ENCODE measurements around the gene CATSPERZ.
"Not testable (repeated sequence)": the region's sequence is repeated elsewhere in the genome, so short reads cannot be mapped to it uniquely, and the experiment has no call there.

The CATSPERZ gene

GRCh38 chr11:64304316-64305072 is 4.3 kb downstream of the CATSPERZ start:
- peak; percentile 98 for DNase-seq

- DNase-seq: peak; percentile 100
Observed at GRCh38 chr11:64305075-64305690, 5.0 kb downstream of the CATSPERZ start, which contains the start of gene ESRRA. TSS of gene ESRRA (plus strand) at chr11:64305524. CDS start at chr11:64307180, 1,656 bp downstream.

DNA sequence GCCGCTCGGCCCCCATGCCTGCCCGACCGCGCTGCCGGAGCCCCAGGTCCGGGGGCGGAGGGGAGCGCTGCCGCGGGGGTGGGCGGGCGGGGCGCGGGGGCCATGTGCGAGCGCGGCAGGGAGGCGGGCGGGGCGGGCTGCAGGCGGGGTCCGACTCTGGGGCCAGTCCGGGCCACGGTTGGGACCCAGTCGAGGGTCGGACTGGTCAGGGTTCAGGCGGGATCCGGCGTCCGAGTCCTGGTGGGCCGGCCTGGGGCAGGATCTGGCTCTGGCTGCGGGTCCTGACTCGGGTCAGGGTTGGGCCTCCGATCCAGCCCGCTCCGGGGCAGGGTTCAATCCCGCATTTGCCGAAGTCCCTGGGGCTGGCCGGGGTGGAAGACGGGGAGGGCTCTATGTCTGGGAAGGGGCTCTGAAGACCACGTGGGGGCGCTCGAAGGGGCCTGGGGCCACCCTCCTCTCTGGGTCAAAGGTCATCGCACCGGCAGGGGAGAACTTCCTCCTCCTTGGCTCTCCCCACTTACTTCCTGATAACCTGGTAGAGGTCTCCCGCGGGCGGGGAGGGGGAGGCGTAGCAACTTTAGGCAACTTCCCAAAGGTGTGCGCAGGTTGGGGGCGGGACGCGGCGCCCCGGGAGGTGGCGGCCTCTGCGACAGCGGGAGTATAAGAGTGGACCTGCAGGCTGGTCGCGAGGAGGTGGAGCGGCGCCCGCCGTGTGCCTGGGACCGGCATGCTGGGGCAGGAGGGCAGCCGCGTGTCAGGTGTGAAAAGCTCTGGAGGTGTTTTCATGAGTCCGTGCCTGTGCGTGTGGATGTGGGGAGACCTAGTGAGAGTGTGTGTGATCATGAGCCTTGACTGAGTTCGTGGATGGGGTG is 5.8 kb downstream of the CATSPERZ start:
- DNase-seq: peak; percentile 91

- no peak for DNase-seq
Observed at GRCh38 chr11:64306563-64306875, 6.4 kb downstream of the CATSPERZ start.

DNA sequence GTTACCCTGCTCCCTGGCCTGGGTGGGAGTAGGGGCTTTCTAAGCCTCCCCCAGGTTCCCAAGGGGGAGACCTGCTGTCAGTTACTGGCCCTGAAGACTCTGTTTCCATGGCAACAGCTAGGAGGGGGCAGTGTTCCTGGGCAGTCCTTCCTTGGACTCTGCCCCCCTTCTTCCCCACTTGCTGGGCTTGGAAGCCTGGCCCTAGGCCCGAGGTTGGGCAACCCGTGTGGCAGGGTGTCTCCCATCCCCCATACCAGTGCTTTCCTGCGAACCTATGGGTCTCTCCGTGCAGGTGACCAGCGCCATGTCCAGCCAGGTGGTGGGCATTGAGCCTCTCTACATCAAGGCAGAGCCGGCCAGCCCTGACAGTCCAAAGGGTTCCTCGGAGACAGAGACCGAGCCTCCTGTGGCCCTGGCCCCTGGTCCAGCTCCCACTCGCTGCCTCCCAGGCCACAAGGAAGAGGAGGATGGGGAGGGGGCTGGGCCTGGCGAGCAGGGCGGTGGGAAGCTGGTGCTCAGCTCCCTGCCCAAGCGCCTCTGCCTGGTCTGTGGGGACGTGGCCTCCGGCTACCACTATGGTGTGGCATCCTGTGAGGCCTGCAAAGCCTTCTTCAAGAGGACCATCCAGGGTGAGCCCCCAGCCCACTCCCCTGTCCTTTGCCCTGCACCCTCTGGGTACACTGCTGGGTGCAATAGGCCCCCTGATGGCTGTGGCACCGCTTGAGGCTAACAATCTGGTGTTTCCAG is 6.9 kb downstream of the CATSPERZ start:
- peak; percentile 42 for DNase-seq

GRCh38 chr11:64307795-64308194 is 7.6 kb downstream of the CATSPERZ start:
- DNase-seq: not testable (repeated sequence)

- no peak for DNase-seq
Observed at GRCh38 chr11:64312947-64313346, 12.8 kb downstream of the CATSPERZ start.

GRCh38 chr11:64313491-64314145 is 13.5 kb downstream of the CATSPERZ start:
- no peak for DNase-seq

GRCh38 chr11:64314146-64314804 is 14.1 kb downstream of the CATSPERZ start:
- no peak for DNase-seq

DNA sequence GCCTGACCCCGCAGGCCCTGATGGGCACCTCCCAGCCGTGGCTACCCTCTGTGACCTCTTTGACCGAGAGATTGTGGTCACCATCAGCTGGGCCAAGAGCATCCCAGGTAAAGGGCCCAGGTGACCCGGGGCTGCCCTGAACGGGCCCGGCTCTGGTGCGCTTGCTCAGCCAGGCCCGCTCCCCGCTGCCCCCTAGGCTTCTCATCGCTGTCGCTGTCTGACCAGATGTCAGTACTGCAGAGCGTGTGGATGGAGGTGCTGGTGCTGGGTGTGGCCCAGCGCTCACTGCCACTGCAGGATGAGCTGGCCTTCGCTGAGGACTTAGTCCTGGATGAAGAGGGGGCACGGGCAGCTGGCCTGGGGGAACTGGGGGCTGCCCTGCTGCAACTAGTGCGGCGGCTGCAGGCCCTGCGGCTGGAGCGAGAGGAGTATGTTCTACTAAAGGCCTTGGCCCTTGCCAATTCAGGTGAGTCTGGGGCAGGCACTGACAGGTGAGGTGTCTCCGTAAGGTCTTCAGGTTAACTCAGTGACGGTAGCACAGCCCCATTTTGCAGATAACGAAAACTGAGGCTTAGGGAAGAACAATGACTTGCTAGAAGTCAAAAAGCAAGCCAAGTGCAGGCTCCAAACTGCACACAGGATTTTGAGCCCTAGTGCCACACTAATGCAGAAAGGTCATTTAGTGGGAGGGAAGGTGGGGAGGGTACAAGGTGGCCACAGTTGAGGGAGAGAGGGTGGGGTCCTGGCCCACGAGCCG is 14.8 kb downstream of the CATSPERZ start:
- no peak for DNase-seq

GRCh38 chr11:64315667-64316526 is 15.7 kb downstream of the CATSPERZ start:
- not testable (repeated sequence) for DNase-seq

DNA sequence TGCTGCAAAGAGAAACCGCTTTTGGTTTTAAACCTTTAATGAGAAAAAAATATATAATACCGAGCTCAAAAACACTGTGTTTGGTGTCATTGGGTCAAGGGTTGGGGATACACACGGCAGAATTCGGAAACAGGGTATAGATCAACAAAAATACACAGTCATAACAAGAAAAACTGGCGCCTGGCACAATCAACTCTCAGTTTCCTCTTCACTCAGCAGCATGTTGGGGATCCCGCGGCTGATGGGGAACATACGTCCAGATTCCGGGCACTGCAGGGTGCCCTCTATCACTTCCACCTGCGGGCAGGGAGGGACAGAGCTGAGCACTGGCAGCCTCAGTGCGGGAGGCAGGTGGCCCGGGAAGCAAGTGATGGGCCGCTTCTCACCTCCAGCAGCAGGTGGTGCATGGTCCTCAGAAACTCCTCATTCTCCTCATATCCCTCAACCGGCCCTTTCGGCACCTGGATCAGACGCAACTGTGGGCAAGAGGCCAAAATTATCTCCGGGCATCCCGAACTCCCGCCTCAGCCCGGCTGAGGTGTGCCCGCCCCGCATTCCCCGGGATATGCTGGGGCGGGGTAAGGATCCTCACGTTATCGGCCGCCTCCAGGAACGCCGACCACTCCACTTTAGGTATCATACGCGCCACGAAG is 16.6 kb downstream of the CATSPERZ start:
- peak; percentile 50 for DNase-seq

GRCh38 chr11:64317325-64317960 is 17.3 kb downstream of the CATSPERZ start, which contains the start of gene TRMT112:
TSS of gene TRMT112 (minus strand) at chr11:64317559. CDS start at chr11:64317526, 33 bp downstream.
- DNase-seq: peak; percentile 99

DNA sequence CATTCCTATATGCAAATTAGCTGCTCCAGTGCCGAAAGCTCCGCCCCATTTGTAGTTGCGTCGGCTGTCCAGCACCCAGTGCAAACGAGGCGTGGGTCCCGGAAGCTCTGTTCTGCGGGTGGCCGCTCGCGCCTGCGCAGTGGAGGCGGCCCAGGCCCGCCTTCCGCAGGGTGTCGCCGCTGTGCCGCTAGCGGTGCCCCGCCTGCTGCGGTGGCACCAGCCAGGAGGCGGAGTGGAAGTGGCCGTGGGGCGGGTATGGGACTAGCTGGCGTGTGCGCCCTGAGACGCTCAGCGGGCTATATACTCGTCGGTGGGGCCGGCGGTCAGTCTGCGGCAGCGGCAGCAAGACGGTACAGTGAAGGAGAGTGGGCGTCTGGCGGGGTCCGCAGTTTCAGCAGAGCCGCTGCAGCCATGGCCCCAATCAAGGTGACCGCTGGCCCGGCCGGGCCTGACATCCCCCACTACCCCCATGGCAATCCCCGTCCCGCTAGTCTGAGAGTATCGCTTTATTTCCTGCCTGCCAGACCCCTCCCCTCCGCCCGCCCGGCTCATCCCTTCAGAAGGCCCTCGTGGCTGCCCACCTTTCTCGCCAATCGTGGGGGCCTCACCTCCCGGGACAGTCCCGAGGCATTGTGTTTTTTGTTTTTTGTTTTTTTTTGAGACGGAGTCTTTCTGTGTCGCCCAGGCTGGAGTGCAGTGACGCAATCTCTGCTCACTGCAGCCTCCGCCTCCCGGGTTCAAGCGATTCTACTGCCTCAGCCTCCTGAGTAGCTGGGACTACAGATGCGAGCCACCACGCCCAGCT is 18.0 kb downstream of the CATSPERZ start, which contains the start of gene PRDX5:
Gene PRDX5, plus strand, starts transcription at position 161 of the 805 bp plus-strand sequence. Its CDS starts 95 bp downstream, at position 256.
- DNase-seq: peak; percentile 99

DNA sequence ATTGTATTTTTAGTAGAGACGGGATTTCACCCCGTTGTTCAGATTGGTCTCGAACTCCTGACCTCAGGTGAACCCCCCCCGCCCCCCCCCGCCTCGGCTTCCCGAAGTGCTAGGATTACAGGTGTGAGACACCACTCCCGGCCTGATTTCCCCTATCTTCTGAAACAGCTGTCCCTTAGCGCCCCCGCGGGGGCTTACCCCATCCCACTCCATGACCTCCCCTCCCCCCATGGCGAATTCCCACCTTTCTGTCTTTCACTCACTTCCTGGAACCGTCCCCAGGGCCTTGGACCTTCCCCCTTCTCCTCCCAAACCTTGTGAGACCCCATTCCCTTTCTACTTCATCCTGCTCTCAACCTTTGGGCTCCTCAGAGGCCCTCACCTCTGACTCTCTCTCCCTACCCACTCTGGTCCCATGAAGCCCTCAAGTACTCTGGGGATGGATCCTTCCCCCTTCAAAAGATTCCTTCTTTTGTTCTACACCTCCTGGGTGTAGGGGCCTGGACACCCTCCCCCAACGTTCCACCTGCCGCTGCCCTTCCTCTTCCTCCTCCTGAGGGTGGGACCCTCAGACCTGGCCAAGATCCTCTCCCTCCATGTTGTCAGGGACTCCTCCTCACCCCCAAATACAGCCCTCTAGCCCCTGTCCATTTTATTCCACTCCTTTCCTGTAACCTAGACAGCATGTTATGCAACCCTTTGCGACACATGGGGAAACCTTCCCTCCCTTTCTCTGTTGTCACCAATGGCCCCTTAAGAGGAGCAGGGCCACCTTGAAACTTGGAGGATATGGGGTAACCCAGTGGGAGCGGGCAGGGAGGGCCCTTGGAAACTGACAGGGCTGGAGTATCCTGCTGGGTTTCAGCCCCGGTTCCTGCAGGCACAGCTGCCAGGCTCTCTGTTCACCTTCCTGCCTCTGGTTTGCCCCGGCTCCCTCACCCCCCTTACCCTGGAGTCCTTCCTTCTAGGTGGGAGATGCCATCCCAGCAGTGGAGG is 18.9 kb downstream of the CATSPERZ start:
- DNase-seq: peak; percentile 48

DNA sequence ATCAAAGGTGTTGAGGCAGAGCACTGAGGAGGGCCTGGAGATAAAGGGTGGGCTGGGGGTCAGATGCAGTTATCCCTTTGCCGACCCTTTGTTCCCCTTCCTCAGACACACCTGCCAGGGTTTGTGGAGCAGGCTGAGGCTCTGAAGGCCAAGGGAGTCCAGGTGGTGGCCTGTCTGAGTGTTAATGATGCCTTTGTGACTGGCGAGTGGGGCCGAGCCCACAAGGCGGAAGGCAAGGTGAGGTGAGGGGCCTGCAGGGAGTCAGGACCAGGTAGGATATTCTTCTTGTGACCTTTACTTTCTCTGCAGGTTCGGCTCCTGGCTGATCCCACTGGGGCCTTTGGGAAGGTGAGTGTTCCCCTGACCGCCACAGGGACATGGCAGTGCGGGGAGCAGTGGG is 20.4 kb downstream of the CATSPERZ start:
- DNase-seq: no peak

Measured in hematopoietic multipotent progenitor cell treated with erythropoietin and hydrocortisone succinate and interleukin-3 and kit ligand, for 4 days (in vitro differentiated cells).